ENCODE results near the gene PGR. TPM values are rescaled to one million over a fixed set of nuclear protein-coding genes. Genes with fewer than 3 reads are reported as not detected.

PGR gene
- total RNA-seq, 4 donors from 2014 or later: 6.3 to 13.4 (median 9.4) TPM

GRCh38 chr11:101035872-101036271 is 93.7 kb downstream of the PGR start:
- TF ChIP-seq POLR2AphosphoS5 (IDR thresholded peaks at IDR 0.05) (no peak), EP300 (IDR thresholded peaks at IDR 0.05) (no peak), CTCF (IDR thresholded peaks at IDR 0.05) (no peak), POLR2A (IDR thresholded peaks at IDR 0.05; ENCODE audit: low read depth) (no peak)
- H3K9me3 ChIP-seq: no peaks in the 10 kb centered on the region
- 72% methylated on average over 1 of the region's 1 CpG for WGBS
- no peak for DNase-seq (ENCODE audit: extremely low spot score)
- intact Hi-C loops (cut with DNase I): no loop called here
- no peaks in the 10 kb centered on the region for H3K27me3 ChIP-seq
- H3K4me1 ChIP-seq: no peaks in the 10 kb centered on the region
- H3K4me3 ChIP-seq: no peak overlapping the region
- no peaks in the 10 kb centered on the region for H3K36me3 ChIP-seq
- no peak overlapping the region for H3K27ac ChIP-seq (replicated peaks in 1 of 4)

GRCh38 chr11:101034076-101034475 is 95.5 kb downstream of the PGR start:
- Histone ChIP-seq H3K4me1 (no peaks in the 10 kb centered on the region), H3K36me3 (no peaks in the 10 kb centered on the region), H3K4me3 (no peak overlapping the region), H3K27ac (replicated peaks in 1 of 4) (no peak overlapping the region), H3K9me3 (no peaks in the 10 kb centered on the region), H3K27me3 (no peaks in the 10 kb centered on the region)
- no peak for DNase-seq (ENCODE audit: extremely low spot score)
- no peak for TF ChIP-seq POLR2A (IDR thresholded peaks at IDR 0.05; ENCODE audit: low read depth)
- TF ChIP-seq EP300 (IDR thresholded peaks at IDR 0.05): no peak
- no peak for TF ChIP-seq CTCF (IDR thresholded peaks at IDR 0.05)
- no peak for TF ChIP-seq POLR2AphosphoS5 (IDR thresholded peaks at IDR 0.05)
- intact Hi-C loops (cut with DNase I): no loop called here
- 37% methylated on average over 2 of the region's 4 CpGs for WGBS

- no peak overlapping the region for H3K27ac ChIP-seq (replicated peaks in 1 of 4)
- H3K4me3 ChIP-seq: no peak overlapping the region
- no peaks in the 10 kb centered on the region for H3K36me3 ChIP-seq
- H3K4me1 ChIP-seq: no peaks in the 10 kb centered on the region
- TF ChIP-seq CTCF (IDR thresholded peaks at IDR 0.05) (no peak), EP300 (IDR thresholded peaks at IDR 0.05) (no peak), POLR2A (IDR thresholded peaks at IDR 0.05; ENCODE audit: low read depth) (no peak), POLR2AphosphoS5 (IDR thresholded peaks at IDR 0.05) (no peak)
- no peak for DNase-seq (ENCODE audit: extremely low spot score)
- intact Hi-C loops (cut with DNase I): no loop called here
- H3K9me3 ChIP-seq: no peaks in the 10 kb centered on the region
- no peaks in the 10 kb centered on the region for H3K27me3 ChIP-seq
Observed at GRCh38 chr11:101032991-101033390, 96.6 kb downstream of the PGR start.

- no peak for DNase-seq (ENCODE audit: extremely low spot score)
- Histone ChIP-seq H3K4me3 (no peak overlapping the region), H3K9me3 (no peaks in the 10 kb centered on the region), H3K27me3 (no peaks in the 10 kb centered on the region), H3K4me1 (no peaks in the 10 kb centered on the region), H3K27ac (replicated peaks in 1 of 4) (no peak overlapping the region), H3K36me3 (no peaks in the 10 kb centered on the region)
- TF ChIP-seq CTCF (IDR thresholded peaks at IDR 0.05) (no peak), POLR2A (IDR thresholded peaks at IDR 0.05; ENCODE audit: low read depth) (no peak), POLR2AphosphoS5 (IDR thresholded peaks at IDR 0.05) (no peak), EP300 (IDR thresholded peaks at IDR 0.05) (no peak)
- 84% methylated on average over 3 of the region's 3 CpGs for WGBS
- intact Hi-C loops (cut with DNase I): no loop called here
Observed at GRCh38 chr11:101031713-101032112, 97.9 kb downstream of the PGR start.

GRCh38 chr11:101030692-101031091 is 98.9 kb downstream of the PGR start:
- no peaks in the 10 kb centered on the region for H3K4me1 ChIP-seq
- H3K27me3 ChIP-seq: no peaks in the 10 kb centered on the region
- intact Hi-C loops (cut with DNase I): no loop called here
- no peaks in the 10 kb centered on the region for H3K36me3 ChIP-seq
- H3K27ac ChIP-seq (replicated peaks in 1 of 4): no peak overlapping the region
- no peaks in the 10 kb centered on the region for H3K9me3 ChIP-seq
- no peak for DNase-seq (ENCODE audit: extremely low spot score)
- WGBS: 81% methylated on average over 1 of the region's 1 CpG
- H3K4me3 ChIP-seq: no peak overlapping the region
- TF ChIP-seq CTCF (IDR thresholded peaks at IDR 0.05): no peak
- TF ChIP-seq EP300 (IDR thresholded peaks at IDR 0.05): no peak
- TF ChIP-seq POLR2AphosphoS5 (IDR thresholded peaks at IDR 0.05): no peak
- TF ChIP-seq POLR2A (IDR thresholded peaks at IDR 0.05; ENCODE audit: low read depth): no peak

Data from esophagus muscularis mucosa (tissue), 4 donors.